GM12892 (cell line): ENCODE results near the gene LRMDA.

Experiments used
- POLR2A ChIP-seq: IDR thresholded peaks from 2 replicates; pipeline ENCODE4 v1.6.1; 2011; ENCODE audit warnings: low read depth, low read length, control low read depth
- POLR2AphosphoS5 ChIP-seq: IDR thresholded peaks from 2 replicates; pipeline ENCODE4 v1.6.1; 2011; ENCODE audit warnings: low read depth, low read length, control low read depth

GRCh38 chr10:75506930-75507329, 75.5 kb downstream of the LRMDA start:
- no peak for TF ChIP-seq POLR2A
- no peak for TF ChIP-seq POLR2AphosphoS5
